Measurements from ENCODE around the gene TMEM233. TPM values are rescaled to one million over a fixed set of nuclear protein-coding genes. Genes with fewer than 3 reads are reported as not detected.
A peak's percentile ranks its signal among the peaks of the same experiment; 100 is the strongest.

Gene TMEM233
- total RNA-seq, 1 donor from 2014 or later, result not detected

DNA sequence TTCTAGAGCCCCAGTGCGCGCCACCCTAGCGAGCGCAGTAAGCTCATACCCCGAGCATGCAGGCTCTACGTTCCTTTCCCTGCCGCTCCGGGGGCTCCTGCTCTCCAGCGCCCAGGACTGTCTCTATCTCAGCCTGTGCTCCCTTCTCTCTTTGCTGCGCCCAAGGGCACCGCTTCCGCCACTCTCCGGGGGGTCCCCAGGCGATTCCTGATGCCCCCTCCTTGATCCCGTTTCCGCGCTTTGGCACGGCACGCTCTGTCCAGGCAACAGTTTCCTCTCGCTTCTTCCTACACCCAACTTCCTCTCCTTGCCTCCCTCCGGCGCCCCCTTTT lies 791 bp downstream of the TMEM233 start:
- Mint-ChIP-seq H3K4me3 (ENCODE audit: low read depth) (peak overlapping the region; percentile 68), H3K4me1 (ENCODE audit: low read depth) (peaks cover 16% of the 10 kb centered on the region), H3K27ac (no peak overlapping the region), H3K27me3 (peaks cover 96% of the 10 kb centered on the region), H3K9me3 (ENCODE audit: low read depth) (no peaks in the 10 kb centered on the region), H3K36me3 (ENCODE audit: insufficient read depth) (no peaks in the 10 kb centered on the region)
- no peak for TF ChIP-seq CTCF (IDR thresholded peaks at IDR 0.05; ENCODE audit: unreplicated experiment)
- DNase-seq (ENCODE audit: low spot score, unreplicated experiment), result no peak

GRCh38 chr12:119594772-119595445 lies 1.3 kb downstream of the TMEM233 start:
- no peaks in the 10 kb centered on the region for H3K9me3 Mint-ChIP-seq (ENCODE audit: low read depth)
- no peaks in the 10 kb centered on the region for H3K36me3 Mint-ChIP-seq (ENCODE audit: insufficient read depth)
- peaks cover 96% of the 10 kb centered on the region for H3K27me3 Mint-ChIP-seq
- peak; percentile 10 for DNase-seq (ENCODE audit: low spot score, unreplicated experiment)
- H3K27ac Mint-ChIP-seq, result no peak overlapping the region
- peak overlapping the region; percentile 68 for H3K4me3 Mint-ChIP-seq (ENCODE audit: low read depth)
- peaks cover 16% of the 10 kb centered on the region for H3K4me1 Mint-ChIP-seq (ENCODE audit: low read depth)
- TF ChIP-seq CTCF (IDR thresholded peaks at IDR 0.05; ENCODE audit: unreplicated experiment), result no peak

DNA sequence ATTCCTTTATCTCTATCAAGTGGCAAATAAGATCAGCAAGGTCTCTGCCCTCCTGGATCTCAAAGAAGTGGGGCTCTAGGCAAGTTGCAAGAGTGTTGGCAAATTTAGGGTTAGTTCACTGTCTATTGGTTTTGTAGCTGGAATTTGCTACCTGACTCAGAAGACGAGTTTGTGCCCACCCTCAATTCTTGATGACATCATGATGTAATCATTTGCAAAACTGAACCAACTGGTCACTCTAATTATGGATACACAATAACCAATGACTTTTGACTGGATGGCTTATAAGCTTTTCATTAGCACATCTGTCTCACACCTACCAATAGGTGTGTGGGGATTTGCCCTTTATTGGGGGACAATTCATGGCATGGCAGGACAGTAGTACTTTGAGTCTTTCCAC lies 4.6 kb downstream of the TMEM233 start:
- Mint-ChIP-seq H3K36me3 (ENCODE audit: insufficient read depth) (no peaks in the 10 kb centered on the region), H3K4me3 (ENCODE audit: low read depth) (no peak overlapping the region), H3K27me3 (peaks cover 82% of the 10 kb centered on the region), H3K4me1 (ENCODE audit: low read depth) (peaks cover 16% of the 10 kb centered on the region), H3K9me3 (ENCODE audit: low read depth) (no peaks in the 10 kb centered on the region), H3K27ac (no peak overlapping the region)
- TF ChIP-seq CTCF (IDR thresholded peaks at IDR 0.05; ENCODE audit: unreplicated experiment), result no peak
- no peak for DNase-seq (ENCODE audit: low spot score, unreplicated experiment)

GRCh38 chr12:119601877-119602733 lies 8.5 kb downstream of the TMEM233 start:
- H3K9me3 Mint-ChIP-seq (ENCODE audit: low read depth), result no peaks in the 10 kb centered on the region
- no peak for DNase-seq (ENCODE audit: low spot score, unreplicated experiment)
- H3K4me1 Mint-ChIP-seq (ENCODE audit: low read depth), result no peaks in the 10 kb centered on the region
- no peak overlapping the region for H3K27ac Mint-ChIP-seq
- no peak overlapping the region for H3K4me3 Mint-ChIP-seq (ENCODE audit: low read depth)
- no peaks in the 10 kb centered on the region for H3K36me3 Mint-ChIP-seq (ENCODE audit: insufficient read depth)
- TF ChIP-seq CTCF (IDR thresholded peaks at IDR 0.05; ENCODE audit: unreplicated experiment), result no peak
- H3K27me3 Mint-ChIP-seq, result peaks cover 68% of the 10 kb centered on the region

GRCh38 chr12:119602734-119603094 lies 9.1 kb downstream of the TMEM233 start:
- Mint-ChIP-seq H3K4me3 (ENCODE audit: low read depth) (no peak overlapping the region), H3K27ac (no peak overlapping the region), H3K27me3 (peaks cover 64% of the 10 kb centered on the region), H3K36me3 (ENCODE audit: insufficient read depth) (no peaks in the 10 kb centered on the region), H3K4me1 (ENCODE audit: low read depth) (no peaks in the 10 kb centered on the region), H3K9me3 (ENCODE audit: low read depth) (no peaks in the 10 kb centered on the region)
- no peak for TF ChIP-seq CTCF (IDR thresholded peaks at IDR 0.05; ENCODE audit: unreplicated experiment)
- no peak for DNase-seq (ENCODE audit: low spot score, unreplicated experiment)

Measured in progenitor cell of endocrine pancreas (in vitro differentiated cells).